Stimulated activated effector memory CD8-positive, alpha-beta T cell treated with anti-CD3 and anti-CD28 coated beads, Interleukin-12 subunit alpha, Interleukin-12 subunit beta, amount 100 ng/mL, for 72 hours (primary cell): ENCODE data around the gene PDE3B.
A peak's percentile ranks its signal among the peaks of the same experiment; 100 is the strongest.
"Not testable (repeated sequence)": the region's sequence is repeated elsewhere in the genome, so short reads cannot be mapped to it uniquely, and the experiment has no call there.

Source experiments
- ATAC-seq: fragments of 150-1000 bp; cut with Tn5 transposase; 2 replicates; pipeline ENCODE4 v1.10.0; 2021
- DNase-seq, 2 donors: peaks; one replicate each; pipeline ENCODE4 v3.0.0; 2021 to 2022; ENCODE audit warnings: low spot score in 2 of 2
- H3K27ac Mint-ChIP-seq: one replicate; pipeline ENCODE4 v1.8.0; 2022; ENCODE audit warnings: mild to moderate bottlenecking, mixed read lengths
- H3K36me3 Mint-ChIP-seq: one replicate; pipeline ENCODE4 v1.8.0; 2022; ENCODE audit warnings: mild to moderate bottlenecking, mixed read lengths
- H3K4me1 Mint-ChIP-seq: one replicate; pipeline ENCODE4 v1.8.0; 2022; ENCODE audit warnings: mixed read lengths
- H3K4me3 Mint-ChIP-seq: one replicate; pipeline ENCODE4 v1.8.0; 2022; ENCODE audit warnings: mild to moderate bottlenecking, mixed read lengths
- H3K9me3 Mint-ChIP-seq: one replicate; pipeline ENCODE4 v1.8.0; 2022; ENCODE audit warnings: mixed read lengths

PDE3B gene

GRCh38 chr11:14633506-14634224 lies 9.9 kb upstream of the PDE3B start:
- ATAC-seq, H3K27ac Mint-ChIP-seq, DNase-seq, H3K36me3 Mint-ChIP-seq, H3K9me3 Mint-ChIP-seq: not testable (repeated sequence)
- peaks cover 42% of the 10 kb centered on the region for H3K4me1 Mint-ChIP-seq
- peak overlapping the region; percentile 46 for H3K4me3 Mint-ChIP-seq

- no peaks in the 10 kb centered on the region for H3K36me3 Mint-ChIP-seq
- no peak for DNase-seq
- H3K27ac Mint-ChIP-seq: peak overlapping the region; percentile 47
- ATAC-seq: no peak
- peak overlapping the region; percentile 46 for H3K4me3 Mint-ChIP-seq
- peaks cover 3% of the 10 kb centered on the region for H3K9me3 Mint-ChIP-seq
- peaks cover 48% of the 10 kb centered on the region for H3K4me1 Mint-ChIP-seq
Observed at GRCh38 chr11:14634813-14635212, 8.8 kb upstream of the PDE3B start.

GRCh38 chr11:14635546-14635945 lies 8.1 kb upstream of the PDE3B start:
- Mint-ChIP-seq H3K36me3 (no peaks in the 10 kb centered on the region), H3K9me3 (peaks cover 3% of the 10 kb centered on the region), H3K27ac (peak overlapping the region; percentile 47), H3K4me3 (no peak overlapping the region), H3K4me1 (peaks cover 55% of the 10 kb centered on the region)
- ATAC-seq: no peak
- DNase-seq: no peak

GRCh38 chr11:14636119-14636518 lies 7.5 kb upstream of the PDE3B start:
- DNase-seq (no peak), ATAC-seq (peak; percentile 64)
- Mint-ChIP-seq H3K4me1 (peaks cover 60% of the 10 kb centered on the region), H3K9me3 (peaks cover 1% of the 10 kb centered on the region), H3K4me3 (peak overlapping the region; percentile 1), H3K36me3 (no peaks in the 10 kb centered on the region), H3K27ac (peak overlapping the region; percentile 5)

GRCh38 chr11:14637868-14638409 lies 5.7 kb upstream of the PDE3B start:
- DNase-seq (no peak), ATAC-seq (no peak)
- Mint-ChIP-seq H3K9me3 (no peaks in the 10 kb centered on the region), H3K27ac (no peak overlapping the region), H3K4me1 (peaks cover 69% of the 10 kb centered on the region), H3K36me3 (peaks cover 6% of the 10 kb centered on the region), H3K4me3 (no peak overlapping the region)

GRCh38 chr11:14638561-14638960 lies 5.0 kb upstream of the PDE3B start:
- Mint-ChIP-seq H3K4me3 (no peak overlapping the region), H3K9me3 (no peaks in the 10 kb centered on the region), H3K4me1 (peaks cover 68% of the 10 kb centered on the region), H3K27ac (no peak overlapping the region), H3K36me3 (peaks cover 6% of the 10 kb centered on the region)
- DNase-seq (no peak), ATAC-seq (no peak)

- Mint-ChIP-seq H3K27ac (no peak overlapping the region), H3K9me3 (no peaks in the 10 kb centered on the region), H3K4me3 (peak overlapping the region; percentile 64), H3K36me3 (peaks cover 26% of the 10 kb centered on the region), H3K4me1 (peaks cover 43% of the 10 kb centered on the region)
- ATAC-seq: no peak
- DNase-seq: no peak
Observed at GRCh38 chr11:14641801-14642200, 1.8 kb upstream of the PDE3B start.

- Mint-ChIP-seq H3K36me3 (peaks cover 29% of the 10 kb centered on the region), H3K4me1 (peaks cover 37% of the 10 kb centered on the region), H3K4me3 (peak overlapping the region; percentile 64), H3K27ac (peak overlapping the region; percentile 74), H3K9me3 (no peaks in the 10 kb centered on the region)
- no peak for DNase-seq
- ATAC-seq: no peak
Observed at GRCh38 chr11:14642453-14642852, 1.2 kb upstream of the PDE3B start.

- Mint-ChIP-seq H3K4me1 (peaks cover 41% of the 10 kb centered on the region), H3K27ac (peak overlapping the region; percentile 74), H3K36me3 (peaks cover 33% of the 10 kb centered on the region), H3K9me3 (no peaks in the 10 kb centered on the region), H3K4me3 (peak overlapping the region; percentile 64)
- DNase-seq (peak in 1 of 2 donors; percentile 55), ATAC-seq (no peak)
Observed at GRCh38 chr11:14642873-14643696, 519 bp upstream of the PDE3B start.

GRCh38 chr11:14644226-14645014 lies 816 bp downstream of the PDE3B start:
- ATAC-seq: peak; percentile 59
- H3K4me1 Mint-ChIP-seq: peaks cover 45% of the 10 kb centered on the region
- peak; percentile 35 to 76 for DNase-seq
- H3K4me3 Mint-ChIP-seq: peak overlapping the region; percentile 64
- H3K36me3 Mint-ChIP-seq: peaks cover 41% of the 10 kb centered on the region
- H3K27ac Mint-ChIP-seq: peak overlapping the region; percentile 74
- no peaks in the 10 kb centered on the region for H3K9me3 Mint-ChIP-seq

- peaks cover 44% of the 10 kb centered on the region for H3K4me1 Mint-ChIP-seq
- DNase-seq (no peak), ATAC-seq (peak; percentile 67)
- peak overlapping the region; percentile 64 for H3K4me3 Mint-ChIP-seq
- H3K9me3 Mint-ChIP-seq: no peaks in the 10 kb centered on the region
- H3K27ac Mint-ChIP-seq: peak overlapping the region; percentile 74
- H3K36me3 Mint-ChIP-seq: peaks cover 48% of the 10 kb centered on the region
Observed at GRCh38 chr11:14645015-14645912, 1.7 kb downstream of the PDE3B start.

- Mint-ChIP-seq H3K27ac (peak overlapping the region; percentile 74), H3K36me3 (peaks cover 58% of the 10 kb centered on the region), H3K4me1 (peaks cover 41% of the 10 kb centered on the region), H3K4me3 (peak overlapping the region; percentile 64), H3K9me3 (no peaks in the 10 kb centered on the region)
- ATAC-seq (peak; percentile 27), DNase-seq (no peak)
Observed at GRCh38 chr11:14645985-14646900, 2.6 kb downstream of the PDE3B start.

- Mint-ChIP-seq H3K9me3 (no peaks in the 10 kb centered on the region), H3K4me3 (no peak overlapping the region), H3K36me3 (peaks cover 61% of the 10 kb centered on the region), H3K4me1 (peaks cover 51% of the 10 kb centered on the region), H3K27ac (no peak overlapping the region)
- ATAC-seq (no peak), DNase-seq (no peak)
Observed at GRCh38 chr11:14650064-14650463, 6.5 kb downstream of the PDE3B start.
